WTC11 (cell line): ENCODE measurements around the gene RYR2. TPM values are rescaled to one million over a fixed set of nuclear protein-coding genes. Genes with fewer than 3 reads are reported as not detected.

Experiments
- ATAC-seq: fragments of 200-7000 bp; cut with Tn5 transposase; 2 replicates; pipeline ENCODE4 v1.10.0; 2021; ENCODE audit warnings: mild to moderate bottlenecking, moderate library complexity
- CTCF ChIA-PET: fragments of 300-600 bp; sonication (Branson Sonifier 250); formaldehyde crosslinking; loops from one replicate; lab custom pipeline; 2021; ENCODE audit warnings: antibody characterized with exemption; lab: Charles Lee
- POLR2A ChIA-PET: fragments of 350-600 bp; sonication (Branson Sonifier 250); formaldehyde crosslinking; loops from one replicate; lab custom pipeline; 2021; ENCODE audit warnings: antibody characterized with exemption; lab: Charles Lee
- DNase-seq: peaks from one replicate; pipeline ENCODE4 v3.0.0; 2021; ENCODE audit warnings: low spot score
- H3K27ac Mint-ChIP-seq: 2 replicates; pipeline ENCODE4 v1.8.0; 2021; ENCODE audit warnings: mixed read lengths
- H3K27me3 Mint-ChIP-seq: 2 replicates; pipeline ENCODE4 v1.8.0; 2021; ENCODE audit warnings: low read depth, mild to moderate bottlenecking, moderate library complexity, mixed read lengths
- H3K36me3 Mint-ChIP-seq: 2 replicates; pipeline ENCODE4 v1.8.0; 2021; ENCODE audit warnings: mixed read lengths
- H3K4me1 Mint-ChIP-seq: 2 replicates; pipeline ENCODE4 v1.8.0; 2022; ENCODE audit warnings: mixed read lengths
- H3K4me3 Mint-ChIP-seq: 2 replicates; pipeline ENCODE4 v1.8.0; 2021; ENCODE audit warnings: mild to moderate bottlenecking, moderate library complexity, mixed read lengths
- H3K9me3 Mint-ChIP-seq: 2 replicates; pipeline ENCODE4 v1.8.0; 2021; ENCODE audit warnings: mixed read lengths
- CTCF ChIP-seq: fragments of 200-600 bp; IDR thresholded peaks from 2 replicates; pipeline ENCODE4 v1.8.0; 2022; ENCODE audit warnings: antibody characterized with exemption
- FOXK1 ChIP-seq: sonication (generic); formaldehyde crosslinking; IDR thresholded peaks from 2 replicates; pipeline ENCODE4 v1.8.0; 2022; ENCODE audit warnings: mild to moderate bottlenecking, moderate library complexity, missing genetic modification reagents
- FOXP1 ChIP-seq: sonication (generic); formaldehyde crosslinking; IDR thresholded peaks from 2 replicates; pipeline ENCODE4 v1.8.0; 2022; ENCODE audit warnings: missing genetic modification reagents, mild to moderate bottlenecking, moderate library complexity, borderline replicate concordance
- HMGA2 ChIP-seq: fragments of 250-450 bp; sonication (Bioruptor Pico); IDR thresholded peaks from 2 replicates; pipeline ENCODE4 v1.4.0; 2021; ENCODE audit warnings: mild to moderate bottlenecking, moderate library complexity
- IRF2 ChIP-seq: sonication (generic); formaldehyde crosslinking; IDR thresholded peaks from 2 replicates; pipeline ENCODE4 v1.8.0; 2022; ENCODE audit warnings: low read depth, missing genetic modification reagents, borderline replicate concordance
- JUN ChIP-seq: sonication (generic); formaldehyde crosslinking; IDR thresholded peaks from 2 replicates; pipeline ENCODE4 v1.8.0; 2023; ENCODE audit warnings: mild to moderate bottlenecking, missing genetic modification reagents
- MAX ChIP-seq: sonication (generic); formaldehyde crosslinking; IDR thresholded peaks from 2 replicates; pipeline ENCODE4 v1.8.0; 2022; ENCODE audit warnings: mild to moderate bottlenecking, missing genetic modification reagents
- NFYB ChIP-seq: sonication (generic); formaldehyde crosslinking; conservative IDR thresholded peaks from 2 replicates; pipeline ENCODE4 v1.8.0; 2022; ENCODE audit warnings: low read depth, missing genetic modification reagents
- NR1H2 ChIP-seq: sonication (generic); formaldehyde crosslinking; IDR thresholded peaks from 2 replicates; pipeline ENCODE4 v1.9.0; 2021; ENCODE audit warnings: mild to moderate bottlenecking, moderate library complexity, missing genetic modification reagents
- NR3C1 ChIP-seq: sonication (generic); formaldehyde crosslinking; conservative IDR thresholded peaks from 2 replicates; pipeline ENCODE4 v1.8.1; 2023; ENCODE audit warnings: low read depth, mild to moderate bottlenecking, missing genetic modification reagents
- PRDM15 ChIP-seq: sonication (generic); formaldehyde crosslinking; IDR thresholded peaks from 2 replicates; pipeline ENCODE4 v1.8.0; 2022; ENCODE audit warnings: missing genetic modification reagents
- PRRX2 ChIP-seq: fragments of 250-450 bp; sonication (Bioruptor Pico); IDR thresholded peaks from 2 replicates; pipeline ENCODE4 v1.8.0; 2021; ENCODE audit warnings: mild to moderate bottlenecking
- SMAD4 ChIP-seq: sonication (generic); formaldehyde crosslinking; IDR thresholded peaks from 2 replicates; pipeline ENCODE4 v1.8.0; 2022; ENCODE audit warnings: mild to moderate bottlenecking, missing genetic modification reagents
- ZNF263 ChIP-seq: sonication (generic); formaldehyde crosslinking; IDR thresholded peaks from 2 replicates; pipeline ENCODE4 v1.8.1; 2022; ENCODE audit warnings: low read depth, mild to moderate bottlenecking, moderate library complexity, missing genetic modification reagents
- ZNF423 ChIP-seq: fragments of 250-450 bp; sonication (Bioruptor Pico); IDR thresholded peaks from 2 replicates; pipeline ENCODE4 v2.1.2; 2022; ENCODE audit warnings: mild to moderate bottlenecking, moderate library complexity
- ZNF532 ChIP-seq: fragments of 250-450 bp; sonication (Bioruptor Pico); IDR thresholded peaks from 2 replicates; pipeline ENCODE4 v1.9.0; 2021; ENCODE audit warnings: mild to moderate bottlenecking, borderline replicate concordance
- total RNA-seq: library from RNA; stranded (reverse); gene quantifications from 3 replicates; pipeline ENCODE4 v1.2.3, GENCODE V29; 2021
- TF ChIP-seq, protein P1 (sequence below): fragments of 250-450 bp; sonication (Bioruptor Pico); IDR thresholded peaks from 2 replicates; pipeline ENCODE4 v1.8.0; 2021; ENCODE audit warnings: mild to moderate bottlenecking
- TF ChIP-seq, protein P2 (sequence below): sonication (generic); formaldehyde crosslinking; IDR thresholded peaks from 2 replicates; pipeline ENCODE4 v1.8.0; 2022; ENCODE audit warnings: mild to moderate bottlenecking, missing genetic modification reagents
- TF ChIP-seq, protein P3 (sequence below): sonication (generic); formaldehyde crosslinking; conservative IDR thresholded peaks from 2 replicates; pipeline ENCODE4 v1.8.1; 2023; ENCODE audit warnings: mild to moderate bottlenecking, low read depth, missing genetic modification reagents, moderate library complexity

Gene RYR2
- total RNA-seq, 1 experiment from 2014 or later: 7.9 TPM

GRCh38 chr1:237795558-237795957 is 753.6 kb downstream of the RYR2 start (continued):
- TF ChIP-seq ZNF532 (CRISPR knock-in tag) (no peak), JUN (CRISPR knock-in tag) (no peak), IRF2 (CRISPR knock-in tag) (no peak), SMAD4 (CRISPR knock-in tag) (no peak), FOXP1 (CRISPR knock-in tag) (no peak), NR3C1 (CRISPR knock-in tag) (no peak), FOXK1 (no peak), ZNF423 (CRISPR knock-in tag) (no peak), NR1H2 (no peak)
- TF ChIP-seq, protein P1, sequence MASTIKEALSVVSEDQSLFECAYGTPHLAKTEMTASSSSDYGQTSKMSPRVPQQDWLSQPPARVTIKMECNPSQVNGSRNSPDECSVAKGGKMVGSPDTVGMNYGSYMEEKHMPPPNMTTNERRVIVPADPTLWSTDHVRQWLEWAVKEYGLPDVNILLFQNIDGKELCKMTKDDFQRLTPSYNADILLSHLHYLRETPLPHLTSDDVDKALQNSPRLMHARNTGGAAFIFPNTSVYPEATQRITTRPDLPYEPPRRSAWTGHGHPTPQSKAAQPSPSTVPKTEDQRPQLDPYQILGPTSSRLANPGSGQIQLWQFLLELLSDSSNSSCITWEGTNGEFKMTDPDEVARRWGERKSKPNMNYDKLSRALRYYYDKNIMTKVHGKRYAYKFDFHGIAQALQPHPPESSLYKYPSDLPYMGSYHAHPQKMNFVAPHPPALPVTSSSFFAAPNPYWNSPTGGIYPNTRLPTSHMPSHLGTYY (CRISPR knock-in tag): no peak
- TF ChIP-seq, protein P2, sequence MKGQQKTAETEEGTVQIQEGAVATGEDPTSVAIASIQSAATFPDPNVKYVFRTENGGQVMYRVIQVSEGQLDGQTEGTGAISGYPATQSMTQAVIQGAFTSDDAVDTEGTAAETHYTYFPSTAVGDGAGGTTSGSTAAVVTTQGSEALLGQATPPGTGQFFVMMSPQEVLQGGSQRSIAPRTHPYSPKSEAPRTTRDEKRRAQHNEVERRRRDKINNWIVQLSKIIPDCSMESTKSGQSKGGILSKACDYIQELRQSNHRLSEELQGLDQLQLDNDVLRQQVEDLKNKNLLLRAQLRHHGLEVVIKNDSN (CRISPR knock-in tag): no peak
- TF ChIP-seq, protein P3, sequence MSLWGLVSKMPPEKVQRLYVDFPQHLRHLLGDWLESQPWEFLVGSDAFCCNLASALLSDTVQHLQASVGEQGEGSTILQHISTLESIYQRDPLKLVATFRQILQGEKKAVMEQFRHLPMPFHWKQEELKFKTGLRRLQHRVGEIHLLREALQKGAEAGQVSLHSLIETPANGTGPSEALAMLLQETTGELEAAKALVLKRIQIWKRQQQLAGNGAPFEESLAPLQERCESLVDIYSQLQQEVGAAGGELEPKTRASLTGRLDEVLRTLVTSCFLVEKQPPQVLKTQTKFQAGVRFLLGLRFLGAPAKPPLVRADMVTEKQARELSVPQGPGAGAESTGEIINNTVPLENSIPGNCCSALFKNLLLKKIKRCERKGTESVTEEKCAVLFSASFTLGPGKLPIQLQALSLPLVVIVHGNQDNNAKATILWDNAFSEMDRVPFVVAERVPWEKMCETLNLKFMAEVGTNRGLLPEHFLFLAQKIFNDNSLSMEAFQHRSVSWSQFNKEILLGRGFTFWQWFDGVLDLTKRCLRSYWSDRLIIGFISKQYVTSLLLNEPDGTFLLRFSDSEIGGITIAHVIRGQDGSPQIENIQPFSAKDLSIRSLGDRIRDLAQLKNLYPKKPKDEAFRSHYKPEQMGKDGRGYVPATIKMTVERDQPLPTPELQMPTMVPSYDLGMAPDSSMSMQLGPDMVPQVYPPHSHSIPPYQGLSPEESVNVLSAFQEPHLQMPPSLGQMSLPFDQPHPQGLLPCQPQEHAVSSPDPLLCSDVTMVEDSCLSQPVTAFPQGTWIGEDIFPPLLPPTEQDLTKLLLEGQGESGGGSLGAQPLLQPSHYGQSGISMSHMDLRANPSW (CRISPR knock-in tag): no peak

DNA sequence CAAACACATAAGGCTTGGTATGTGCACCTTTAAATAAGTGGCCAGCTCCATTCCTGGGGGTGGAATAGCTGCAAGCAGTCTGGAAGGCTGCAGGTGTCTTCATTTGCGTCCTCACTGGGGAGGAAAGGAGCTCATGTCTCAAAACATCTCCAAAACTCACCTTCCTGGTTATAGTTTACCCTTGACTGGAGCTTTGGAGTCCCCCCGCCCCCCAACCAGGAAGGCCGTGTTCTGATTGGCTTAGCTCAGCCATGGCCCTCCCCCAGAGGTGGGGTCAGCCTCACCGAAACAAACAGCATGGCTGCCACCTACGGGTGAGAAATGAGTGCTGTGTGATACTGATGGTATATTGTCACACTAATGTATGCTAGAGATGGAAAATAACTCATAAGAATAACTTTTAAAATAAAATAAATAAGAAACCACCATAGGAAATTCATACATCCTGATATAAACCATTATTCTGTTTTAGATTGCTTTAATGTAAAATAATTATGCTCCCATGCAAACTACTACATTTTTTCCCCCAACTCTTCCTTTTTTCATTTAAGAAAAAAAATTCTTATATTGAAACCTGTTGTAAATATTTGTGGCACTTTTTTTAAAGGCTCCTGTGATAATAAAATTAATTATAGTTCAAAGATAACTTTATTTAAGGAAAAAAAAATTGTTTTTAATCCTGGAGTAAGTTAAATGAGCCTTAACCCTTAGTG is 757.9 kb downstream of the RYR2 start:
- no peaks in the 10 kb centered on the region for H3K27me3 Mint-ChIP-seq
- TF ChIP-seq MAX (CRISPR knock-in tag) (no peak), PRRX2 (CRISPR knock-in tag) (no peak), NFYB (CRISPR knock-in tag) (0 out of 2 replicates have a peak, but pooled peaks have one; percentile 22), PRDM15 (CRISPR knock-in tag) (no peak), HMGA2 (CRISPR knock-in tag) (no peak), ZNF263 (no peak), CTCF (0 out of 2 replicates have a peak, but pooled peaks have one; percentile 38)

More for the DNA sequence above, 757.9 kb downstream of the RYR2 start:
- peak; percentile 100 for ATAC-seq
- peak; percentile 88 for DNase-seq
- Mint-ChIP-seq H3K36me3 (peaks cover 10% of the 10 kb centered on the region), H3K4me3 (no peak overlapping the region), H3K4me1 (peaks cover 4% of the 10 kb centered on the region), H3K9me3 (no peaks in the 10 kb centered on the region), H3K27ac (no peak overlapping the region)
- ChIA-PET CTCF (interaction anchor here (0.6 to 1.1 kb wide), 27 partner anchors 9 to 1046 kb away, joined by 3 to 9 read pairs (median 4); no protein-coding TSS in a partner anchor), POLR2A (no interaction called here)
